GM12801 (cell line): Measurements from ENCODE around the gene AP4S1.

ENCODE experiments used
- TF ChIP-seq, protein P1 (sequence below): IDR thresholded peaks from one replicate; pipeline ENCODE4 v1.5.1; 2011; ENCODE audit warnings: control low read depth; ENCODE audit not compliant: insufficient read length; ENCODE audit errors: extremely low read depth

AP4S1 gene

GRCh38 chr14:31071151-31071550 lies 45.7 kb downstream of the AP4S1 start:
- TF ChIP-seq, protein P1, sequence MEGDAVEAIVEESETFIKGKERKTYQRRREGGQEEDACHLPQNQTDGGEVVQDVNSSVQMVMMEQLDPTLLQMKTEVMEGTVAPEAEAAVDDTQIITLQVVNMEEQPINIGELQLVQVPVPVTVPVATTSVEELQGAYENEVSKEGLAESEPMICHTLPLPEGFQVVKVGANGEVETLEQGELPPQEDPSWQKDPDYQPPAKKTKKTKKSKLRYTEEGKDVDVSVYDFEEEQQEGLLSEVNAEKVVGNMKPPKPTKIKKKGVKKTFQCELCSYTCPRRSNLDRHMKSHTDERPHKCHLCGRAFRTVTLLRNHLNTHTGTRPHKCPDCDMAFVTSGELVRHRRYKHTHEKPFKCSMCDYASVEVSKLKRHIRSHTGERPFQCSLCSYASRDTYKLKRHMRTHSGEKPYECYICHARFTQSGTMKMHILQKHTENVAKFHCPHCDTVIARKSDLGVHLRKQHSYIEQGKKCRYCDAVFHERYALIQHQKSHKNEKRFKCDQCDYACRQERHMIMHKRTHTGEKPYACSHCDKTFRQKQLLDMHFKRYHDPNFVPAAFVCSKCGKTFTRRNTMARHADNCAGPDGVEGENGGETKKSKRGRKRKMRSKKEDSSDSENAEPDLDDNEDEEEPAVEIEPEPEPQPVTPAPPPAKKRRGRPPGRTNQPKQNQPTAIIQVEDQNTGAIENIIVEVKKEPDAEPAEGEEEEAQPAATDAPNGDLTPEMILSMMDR: no peak

- TF ChIP-seq, protein P1: no peak
These were observed 49.7 kb downstream of the AP4S1 start for GRCh38 chr14:31075144-31075543.

DNA sequence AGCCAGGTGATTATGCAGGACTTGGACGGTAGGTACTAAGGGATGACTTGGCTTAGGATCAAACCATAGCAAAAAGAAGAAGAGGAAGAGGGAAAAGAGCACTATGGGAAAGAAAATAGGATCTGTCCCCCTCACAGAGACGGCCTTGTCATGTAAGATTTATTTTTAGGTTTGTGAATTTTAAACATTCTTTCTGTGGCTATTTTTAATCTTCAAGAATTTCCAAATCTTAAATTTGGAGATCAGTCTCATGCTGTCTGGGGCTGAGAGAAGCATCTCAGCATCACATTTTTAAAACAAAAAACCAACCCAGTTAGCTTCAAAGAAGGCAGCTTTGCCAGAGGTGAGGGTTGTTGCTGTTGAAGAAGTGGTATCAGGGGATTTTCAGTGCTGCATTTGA lies 53.3 kb downstream of the AP4S1 start:
- TF ChIP-seq, protein P1: no peak

- TF ChIP-seq, protein P1: no peak
These were observed 54.6 kb downstream of the AP4S1 start for GRCh38 chr14:31080056-31080455.

DNA sequence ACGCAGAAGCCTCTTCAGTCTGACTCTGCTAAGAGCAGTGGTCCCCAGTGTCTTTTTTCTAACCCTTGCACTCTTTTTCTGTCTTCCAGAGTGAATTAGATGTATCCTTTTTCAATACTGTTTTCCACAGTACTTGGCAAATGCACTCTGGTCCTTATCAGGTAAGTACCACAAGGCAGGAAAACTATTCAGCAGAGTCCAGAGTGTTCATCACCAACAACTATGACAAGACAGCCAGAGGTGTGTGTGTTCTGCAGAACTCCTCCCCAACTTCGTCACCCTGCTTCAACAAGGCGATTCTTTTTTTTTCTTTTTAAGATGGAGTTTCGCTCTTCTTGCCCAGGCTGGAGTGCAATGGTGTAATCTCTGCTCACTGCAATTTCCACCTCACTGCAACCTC lies 55.0 kb downstream of the AP4S1 start:
- TF ChIP-seq, protein P1: no peak

DNA sequence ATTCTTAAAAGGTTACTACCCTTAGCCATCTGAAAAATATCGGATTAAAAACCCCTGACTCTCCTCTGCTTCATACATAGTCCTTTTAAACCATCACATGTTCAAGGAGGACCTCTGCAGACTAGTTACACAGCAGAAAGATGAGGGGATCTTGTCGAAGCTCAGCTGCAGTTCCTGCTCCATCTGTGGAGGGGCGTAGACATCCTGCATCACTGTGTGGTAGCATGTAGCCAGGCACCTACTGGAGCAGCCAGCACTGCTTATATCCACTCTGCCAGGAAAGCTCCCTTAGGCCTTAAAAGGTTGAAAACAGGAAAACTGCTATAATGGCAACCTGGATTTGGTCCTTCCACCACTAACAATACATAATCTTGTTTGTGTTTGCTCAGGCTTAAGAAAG lies 58.3 kb downstream of the AP4S1 start:
- TF ChIP-seq, protein P1: no peak

DNA sequence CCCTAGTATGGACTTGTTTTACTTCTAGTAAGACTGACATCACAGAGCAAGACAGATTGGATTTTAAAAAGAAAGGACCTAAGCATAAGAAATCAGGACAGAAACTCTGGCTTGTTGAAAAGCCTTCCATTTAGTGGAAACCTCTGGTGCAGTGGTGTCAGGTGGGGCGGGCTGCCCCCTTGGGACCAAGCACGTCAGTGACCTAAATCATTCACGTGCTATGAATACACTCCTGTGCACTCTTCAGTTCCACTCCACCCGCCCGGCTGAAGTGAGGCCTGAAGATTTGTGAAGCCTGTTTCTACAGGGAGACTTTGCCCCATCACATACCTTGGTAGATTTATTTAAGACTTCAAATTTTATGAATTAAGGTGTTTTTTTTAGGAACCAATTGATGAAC lies 58.9 kb downstream of the AP4S1 start:
- TF ChIP-seq, protein P1: no peak

GRCh38 chr14:31085027-31085426 lies 59.6 kb downstream of the AP4S1 start:
- TF ChIP-seq, protein P1: no peak
